Measurements from ENCODE around the gene GEMIN5.

Gene GEMIN5

DNA sequence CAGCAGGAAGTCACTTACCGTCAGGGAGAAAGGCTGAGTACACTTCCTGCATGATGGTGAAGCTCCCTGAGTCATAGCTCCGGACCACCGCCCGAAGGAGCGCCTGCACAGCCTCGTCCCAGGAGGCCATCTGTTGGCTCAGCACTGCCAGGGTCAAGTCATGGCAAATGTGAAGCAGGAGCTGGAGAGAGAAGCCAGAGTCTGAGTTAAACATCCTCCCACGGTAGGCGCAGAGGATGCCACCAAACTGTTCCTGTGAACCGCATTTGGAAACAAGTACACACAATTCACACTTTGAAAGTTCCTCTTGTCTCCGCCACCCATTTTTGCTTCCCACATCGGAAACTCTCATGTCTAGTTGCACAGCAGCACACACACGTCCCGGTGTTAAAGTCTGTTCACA is 45.6 kb downstream of the GEMIN5 start:
- no peak for DNase-seq (ENCODE audit: low read depth)

DNA sequence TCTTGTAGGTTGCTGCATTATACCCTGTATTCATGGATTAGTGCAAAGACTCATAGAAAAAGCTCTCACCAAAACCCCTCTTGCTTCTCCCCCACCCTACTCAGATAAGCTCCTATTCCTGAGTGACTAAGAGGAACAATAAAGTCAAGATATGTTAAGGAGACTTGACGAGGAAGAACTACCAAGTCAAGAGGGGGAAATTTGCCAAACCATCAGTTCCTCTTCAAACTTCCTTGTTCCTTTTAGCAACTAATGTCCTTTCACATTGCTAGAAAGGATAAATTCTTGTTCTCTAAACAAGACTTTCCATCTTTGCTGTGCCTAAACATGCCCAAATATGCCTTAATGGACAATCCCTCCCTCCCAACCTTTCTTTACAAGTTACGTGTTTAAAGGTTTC is 52.6 kb downstream of the GEMIN5 start:
- no peak for DNase-seq (ENCODE audit: low read depth)

DNA sequence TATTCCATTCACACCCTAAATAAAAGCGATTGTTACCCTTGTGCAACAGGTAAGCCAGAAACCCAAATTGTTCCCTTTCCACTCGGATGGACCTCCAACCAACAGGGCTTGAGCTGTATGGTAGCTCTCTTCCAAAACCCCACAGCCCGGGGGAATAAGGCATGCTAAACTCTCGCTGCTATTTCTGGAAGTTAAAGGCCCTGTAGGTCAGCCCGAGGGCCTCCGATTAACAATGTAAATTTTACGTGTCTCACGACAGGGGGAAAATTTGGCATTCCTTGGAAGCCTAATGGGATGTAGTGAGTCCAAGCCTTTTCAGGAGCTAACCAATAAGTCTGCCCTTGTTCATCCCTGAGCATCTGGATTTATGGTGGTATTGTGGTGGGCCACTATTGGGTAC is 53.6 kb downstream of the GEMIN5 start:
- DNase-seq (ENCODE audit: low read depth) = no peak

DNA sequence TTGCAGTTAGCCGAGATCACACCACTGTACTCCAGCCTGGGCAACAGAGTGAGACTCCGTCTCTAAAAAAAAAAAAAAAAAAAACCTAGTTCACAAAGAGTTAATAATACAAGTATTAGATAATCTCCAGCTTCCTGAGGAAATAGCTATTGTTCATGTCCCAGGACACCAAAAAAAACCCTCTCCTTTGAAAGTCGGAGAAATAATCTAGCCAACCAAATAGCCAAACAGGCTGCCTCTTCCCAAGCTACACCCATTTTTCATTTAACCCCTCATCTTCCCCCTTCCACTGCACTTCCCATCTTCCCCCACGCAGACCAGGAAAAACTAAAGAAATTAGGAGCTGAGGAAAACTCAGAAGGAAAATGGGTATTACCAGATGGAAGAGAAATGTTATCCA is 56.0 kb downstream of the GEMIN5 start:
- DNase-seq (ENCODE audit: low read depth) = no peak

DNA sequence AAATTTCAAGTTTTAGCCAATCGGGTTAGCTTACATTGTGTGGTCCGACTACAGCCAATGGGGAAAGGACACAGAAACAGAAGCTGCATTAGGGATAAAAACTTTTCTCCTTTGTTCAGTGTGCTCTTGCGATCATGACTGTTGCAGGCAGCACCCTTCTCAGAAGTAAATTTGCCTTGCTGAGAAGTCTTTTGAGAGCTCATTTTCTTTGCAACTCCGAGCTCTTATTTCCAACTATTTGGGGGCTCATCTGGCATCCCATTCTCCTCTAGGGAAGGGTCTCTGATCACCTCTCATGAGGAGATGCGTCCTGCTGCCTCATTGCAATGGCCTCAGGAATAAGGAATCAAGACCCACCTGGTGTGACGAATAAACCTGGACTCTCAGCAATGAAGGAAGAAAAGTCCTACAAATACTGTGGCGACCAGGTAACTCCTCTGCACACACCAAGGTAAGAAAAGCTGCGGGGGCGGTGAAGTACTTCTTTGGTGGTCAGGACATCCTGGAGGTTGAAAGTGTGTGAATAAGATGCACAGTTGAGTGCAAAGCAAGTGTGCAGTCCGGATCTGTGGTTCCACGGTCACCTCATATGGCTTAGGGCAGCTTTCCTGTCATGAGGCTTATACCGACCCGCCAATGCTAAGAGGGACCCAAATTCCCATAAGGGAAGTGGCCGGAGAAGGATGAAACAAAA is 59.2 kb downstream of the GEMIN5 start:
- DNase-seq (ENCODE audit: low read depth) = no peak

DNA sequence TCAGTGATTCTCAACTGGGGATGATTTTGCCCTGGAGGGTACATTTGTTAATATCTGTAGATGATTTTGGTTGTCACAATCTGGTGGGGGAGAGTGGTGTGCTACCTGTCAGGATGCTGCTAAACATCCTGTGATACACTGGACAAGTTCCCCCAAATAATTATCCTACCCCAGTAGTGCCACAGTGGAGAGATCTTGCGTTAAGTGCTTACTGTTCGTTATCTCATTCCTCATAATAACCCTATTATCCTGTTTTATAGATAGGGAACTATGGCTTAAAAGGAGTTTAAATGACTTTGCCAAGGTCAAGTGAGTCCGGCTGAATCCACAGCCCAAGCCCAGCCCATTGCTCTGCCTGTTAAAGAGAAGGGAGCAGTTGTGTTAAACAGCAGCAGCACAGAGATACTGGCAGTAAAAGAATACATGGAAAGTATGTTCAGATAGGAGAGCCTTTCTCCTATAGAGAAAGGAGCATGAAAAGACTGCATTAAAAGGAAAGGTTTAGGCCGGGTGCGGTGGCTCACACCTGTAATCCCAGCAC is 64.2 kb downstream of the GEMIN5 start:
- DNase-seq (ENCODE audit: low read depth) = no peak

DNA sequence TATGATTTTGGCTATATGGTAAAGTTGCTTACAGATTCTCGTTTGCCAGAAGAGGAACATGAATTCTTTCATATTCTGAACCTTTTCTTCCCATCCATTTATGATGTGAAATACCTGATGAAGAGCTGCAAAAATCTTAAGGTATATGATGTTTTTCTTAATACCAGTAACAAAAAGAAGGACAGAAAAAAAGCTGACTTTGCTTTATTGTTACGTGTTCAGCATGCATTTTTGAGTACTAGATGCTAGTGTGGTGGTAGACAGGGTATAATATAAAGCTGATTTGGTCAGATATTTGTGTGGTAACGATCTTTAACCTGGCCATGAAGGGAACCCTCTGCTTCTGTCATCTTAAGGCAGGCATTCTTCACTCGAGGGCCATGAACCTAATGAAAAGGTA is 66.3 kb downstream of the GEMIN5 start:
- no peak for DNase-seq (ENCODE audit: low read depth)

DNA sequence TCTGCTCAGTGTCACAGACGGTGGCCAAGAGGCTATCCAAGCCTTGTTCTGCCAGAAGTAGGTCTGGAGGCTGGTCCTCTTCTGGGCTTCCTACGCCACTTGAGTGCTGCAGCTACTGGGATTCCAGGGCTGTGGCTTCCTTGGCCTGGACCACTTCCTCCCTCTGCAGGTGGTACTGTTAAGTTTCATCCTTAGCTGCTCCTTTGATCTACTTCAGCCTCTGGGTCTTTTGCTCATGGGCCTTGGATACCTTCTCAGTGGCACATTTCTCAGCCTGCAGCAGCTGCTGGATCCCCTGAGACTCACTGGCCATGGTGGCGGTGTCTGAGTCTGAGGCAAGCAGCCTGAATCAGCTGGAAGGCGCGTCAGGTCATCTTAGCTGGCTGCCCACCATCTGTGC is 69.3 kb downstream of the GEMIN5 start:
- DNase-seq (ENCODE audit: low read depth) = no peak

DNA sequence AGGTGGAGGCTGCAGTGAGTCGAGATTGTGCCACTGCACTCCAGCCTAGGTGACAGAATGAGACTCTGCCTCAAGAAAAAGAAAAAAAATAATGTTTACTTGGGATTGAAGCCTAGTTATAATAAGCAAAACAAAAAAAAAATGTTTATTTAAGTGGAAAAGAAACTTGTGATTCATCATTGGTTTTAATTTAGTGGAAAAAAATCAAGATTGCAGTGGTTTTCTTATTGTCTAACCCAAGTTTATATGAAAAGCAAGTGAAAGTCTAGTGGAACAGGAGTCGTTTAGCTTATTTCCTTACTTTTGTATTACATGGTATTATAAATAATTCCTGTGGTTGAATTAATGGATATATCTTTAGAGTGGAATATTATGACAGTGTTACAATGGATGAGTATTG is 71.2 kb downstream of the GEMIN5 start:
- DNase-seq (ENCODE audit: low read depth) = no peak

DNA sequence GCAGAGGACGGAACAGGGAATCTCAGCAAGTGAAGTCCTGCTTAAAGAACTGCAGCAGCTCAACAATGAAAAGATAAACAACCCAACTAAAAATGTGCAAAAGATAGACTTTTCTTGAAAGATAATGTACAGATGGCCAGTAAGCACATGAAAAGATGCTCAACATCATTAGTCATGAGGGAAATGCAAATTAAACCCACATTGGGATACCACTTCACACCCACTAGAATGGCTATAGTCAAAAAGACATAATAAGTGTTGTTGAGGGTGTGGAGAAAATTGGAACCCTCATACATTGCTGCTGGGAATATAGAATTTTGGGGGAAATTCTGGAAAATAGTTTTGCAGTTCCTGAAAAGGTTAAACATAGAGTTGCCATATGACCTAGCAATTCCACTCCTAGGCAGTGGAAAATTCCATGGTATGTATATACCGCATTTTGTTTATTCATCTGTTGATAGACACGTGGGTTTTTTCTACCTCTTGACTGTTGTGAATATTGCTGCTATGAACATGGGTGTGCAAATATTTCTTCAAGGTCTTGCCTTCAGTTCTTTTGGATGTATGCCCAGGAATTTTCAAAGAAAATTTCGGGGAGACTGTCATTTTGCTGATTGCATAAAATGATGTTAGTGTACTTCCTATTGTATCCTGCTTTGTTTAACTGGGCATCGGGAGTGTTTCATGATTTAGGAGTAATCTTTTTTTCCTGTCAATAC is 72.4 kb downstream of the GEMIN5 start:
- DNase-seq (ENCODE audit: low read depth) = no peak

DNA sequence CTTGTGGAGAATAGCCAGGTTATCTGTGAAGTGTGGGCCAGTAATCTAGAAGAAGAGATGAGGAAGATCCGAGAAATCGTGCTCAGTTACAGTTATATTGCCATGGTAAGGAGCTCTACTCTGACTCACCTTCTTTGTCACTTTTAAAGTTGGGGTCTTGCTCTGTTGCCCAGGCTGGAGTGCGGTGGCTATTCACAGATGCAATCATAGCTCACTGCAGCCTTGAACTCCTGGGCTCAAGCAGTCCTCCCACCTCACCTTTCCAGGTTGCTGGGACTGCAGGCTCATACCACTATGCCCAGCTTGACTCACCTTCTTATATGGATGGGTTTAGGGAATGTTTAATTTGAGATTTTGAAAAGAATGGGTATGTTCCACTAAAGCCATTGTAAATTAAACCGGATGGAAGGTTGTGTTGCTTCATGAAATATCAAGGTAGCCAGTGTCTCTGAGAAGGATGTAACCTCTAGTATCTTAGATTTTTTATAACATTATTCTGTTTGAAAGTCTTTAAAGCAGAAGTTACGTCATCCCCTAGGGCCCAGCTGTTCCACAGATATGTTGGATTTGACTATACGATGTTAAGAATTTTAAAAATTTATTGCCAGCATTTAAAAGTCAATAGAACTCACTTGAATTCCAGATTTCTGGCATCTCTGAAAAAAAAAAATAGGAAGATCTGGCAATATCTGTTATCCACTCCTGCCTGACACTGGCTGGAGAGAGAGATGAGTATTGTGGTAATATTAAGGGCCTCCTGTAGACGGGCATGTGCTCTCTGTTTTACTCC is 74.5 kb downstream of the GEMIN5 start:
- no peak for DNase-seq (ENCODE audit: low read depth)

DNA sequence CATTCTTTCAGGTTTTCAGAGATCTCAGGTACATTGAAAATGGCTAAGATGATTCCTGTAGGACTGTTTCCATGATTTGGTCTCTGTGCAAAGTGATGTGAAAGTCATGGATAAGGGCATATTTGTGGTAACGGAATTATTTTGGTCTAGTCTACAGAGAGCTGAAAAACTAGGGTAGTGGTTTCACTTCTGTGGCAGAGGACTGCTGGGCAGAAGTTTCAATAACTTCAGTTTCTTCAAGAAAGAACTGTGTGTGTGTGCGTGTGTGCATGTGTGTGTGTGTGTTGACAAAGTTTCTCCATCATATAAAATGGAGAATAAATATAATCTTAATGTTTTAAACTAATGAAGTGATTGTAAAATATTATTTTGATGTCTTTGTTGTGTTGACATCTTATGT is 75.2 kb downstream of the GEMIN5 start:
- no peak for DNase-seq (ENCODE audit: low read depth)

DNA sequence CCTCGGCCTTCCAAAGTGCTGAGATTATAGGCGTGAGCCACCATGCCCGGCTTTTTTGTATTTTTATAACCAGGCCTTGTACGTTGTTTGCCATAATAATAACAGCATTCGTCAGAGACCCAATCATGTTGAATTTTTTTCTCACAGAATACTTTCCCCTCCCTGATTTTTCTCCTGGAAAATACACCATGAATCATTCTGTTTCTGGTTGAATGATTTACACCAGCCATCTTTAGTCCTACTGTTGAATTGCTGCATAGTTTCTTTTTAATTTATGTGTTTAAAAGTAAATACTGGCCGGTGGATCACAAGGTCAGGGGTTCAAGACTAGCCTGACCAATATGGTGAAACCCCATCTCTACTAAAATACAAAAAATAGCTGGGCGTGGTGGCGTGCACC is 76.1 kb downstream of the GEMIN5 start:
- no peak for DNase-seq (ENCODE audit: low read depth)

DNA sequence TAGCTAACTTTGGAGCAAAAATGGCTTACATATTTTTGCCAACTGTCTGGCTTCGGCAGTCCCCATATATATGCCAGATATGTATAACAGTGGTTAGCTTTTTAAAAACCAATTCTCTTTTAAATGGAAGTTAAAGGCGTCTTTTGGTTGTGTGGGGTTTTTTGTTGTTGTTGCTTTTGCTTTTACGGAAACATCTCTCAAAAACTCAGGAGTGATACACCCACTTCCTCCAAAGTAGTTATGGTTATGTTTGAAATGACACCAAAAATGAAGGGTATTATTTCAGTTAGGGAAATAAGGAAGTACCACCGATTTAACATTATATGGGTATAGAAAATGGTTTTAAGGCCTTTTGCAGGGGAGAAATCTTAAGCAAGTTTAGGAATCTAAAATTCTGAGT is 77.2 kb downstream of the GEMIN5 start:
- DNase-seq (ENCODE audit: low read depth) = no peak

DNA sequence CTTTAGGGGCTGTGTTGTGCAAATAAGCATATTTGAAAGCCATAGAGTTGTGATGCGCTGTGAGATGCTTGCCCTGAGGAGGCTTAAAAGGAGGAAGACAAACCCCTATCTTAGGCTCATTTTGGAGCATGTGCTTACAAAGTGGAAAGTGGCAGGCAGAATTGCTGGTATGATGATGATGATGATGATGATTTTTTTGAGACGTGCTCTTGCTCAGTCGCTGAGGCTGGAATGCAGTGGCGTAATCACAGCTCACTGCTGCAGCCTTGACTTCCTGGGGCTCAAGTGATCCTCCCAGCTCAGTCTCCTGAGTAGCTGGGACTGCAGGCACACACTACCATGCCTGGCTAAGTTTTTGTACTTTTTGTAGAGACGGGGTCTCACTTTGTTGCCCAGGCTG is 77.9 kb downstream of the GEMIN5 start:
- DNase-seq (ENCODE audit: low read depth) = no peak

DNA sequence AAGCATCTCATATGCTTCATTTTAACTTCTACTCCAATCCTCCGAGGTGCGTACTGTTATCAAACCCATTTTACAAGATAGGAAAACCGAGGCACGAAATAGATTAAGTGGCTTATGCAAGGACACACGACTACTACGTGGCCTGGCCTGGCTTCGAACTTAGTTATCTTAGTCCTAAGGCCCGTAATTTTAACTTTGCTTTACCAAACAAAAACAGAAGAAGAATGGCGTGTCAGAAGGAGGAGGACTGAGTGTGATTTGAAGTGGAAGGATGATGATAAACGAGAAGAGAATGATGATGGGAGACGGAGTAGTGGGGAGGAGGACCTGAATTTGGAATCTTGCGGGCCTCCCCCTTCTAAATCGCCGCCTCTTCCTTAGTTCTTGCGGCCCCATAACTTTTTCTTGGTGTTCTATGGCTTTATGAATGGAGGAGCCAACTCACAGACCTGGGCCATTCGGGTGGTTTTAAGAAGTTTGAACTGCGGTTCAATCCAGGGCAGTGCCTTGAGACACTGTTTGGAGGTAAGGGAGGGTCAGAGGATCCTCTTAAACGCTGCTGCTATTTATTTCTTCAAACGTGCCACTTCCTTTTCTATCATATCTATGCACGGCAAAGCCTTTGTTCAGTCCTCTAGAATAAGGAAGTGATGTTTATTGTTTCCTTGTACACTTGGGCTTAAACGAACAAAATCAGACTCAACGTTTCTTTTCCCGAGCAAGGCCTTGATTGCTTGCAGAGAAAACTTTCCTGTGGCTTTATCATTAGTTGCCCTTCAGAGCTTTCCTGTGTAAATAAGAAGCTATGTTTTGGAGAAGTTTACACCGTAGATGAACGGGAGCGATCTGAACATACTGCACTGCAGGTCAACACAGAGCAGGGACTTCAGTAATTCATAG is 78.8 kb downstream of the GEMIN5 start:
- DNase-seq (ENCODE audit: low read depth) = no peak

DNA sequence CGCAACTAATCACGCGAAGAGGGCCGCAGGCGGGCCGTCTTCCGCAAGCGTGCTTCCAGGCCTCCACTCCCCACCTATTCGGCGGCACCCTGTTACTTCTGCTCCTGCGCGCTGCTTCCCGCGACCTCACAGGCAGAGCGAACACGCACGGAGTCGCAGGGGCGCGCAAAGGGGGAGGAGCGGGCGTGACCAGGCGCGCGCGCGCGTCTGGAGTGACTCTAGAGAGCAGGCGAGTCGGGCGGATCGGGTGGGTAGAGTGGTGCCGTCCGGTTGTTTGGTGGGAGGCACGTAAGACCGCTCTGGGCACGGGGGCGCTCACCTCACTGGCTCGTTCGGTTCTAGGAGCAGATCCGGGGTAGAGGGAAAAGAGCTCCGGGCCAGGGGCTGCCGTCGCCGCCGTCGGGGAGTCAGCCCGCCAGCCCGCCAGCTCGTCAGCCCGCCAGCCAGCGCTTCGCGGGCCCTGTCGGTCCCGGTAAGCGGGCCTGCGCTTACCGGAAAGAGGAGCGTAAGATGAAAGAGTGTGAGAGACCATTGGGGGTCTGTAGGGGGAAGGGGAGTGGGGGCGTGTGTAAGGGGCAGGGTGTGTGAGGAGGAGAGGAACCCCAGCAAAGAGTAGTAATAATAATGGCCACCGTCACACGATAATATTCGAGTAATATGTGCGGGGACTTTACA is 79.6 kb downstream of the GEMIN5 start, which contains the start of gene CNOT8:
Gene CNOT8, plus strand, starts transcription at position 331 of the 675 bp plus-strand sequence. CDS start 4,652 bp downstream, outside the sequence.
- DNase-seq (ENCODE audit: low read depth) = peak; percentile 97

DNA sequence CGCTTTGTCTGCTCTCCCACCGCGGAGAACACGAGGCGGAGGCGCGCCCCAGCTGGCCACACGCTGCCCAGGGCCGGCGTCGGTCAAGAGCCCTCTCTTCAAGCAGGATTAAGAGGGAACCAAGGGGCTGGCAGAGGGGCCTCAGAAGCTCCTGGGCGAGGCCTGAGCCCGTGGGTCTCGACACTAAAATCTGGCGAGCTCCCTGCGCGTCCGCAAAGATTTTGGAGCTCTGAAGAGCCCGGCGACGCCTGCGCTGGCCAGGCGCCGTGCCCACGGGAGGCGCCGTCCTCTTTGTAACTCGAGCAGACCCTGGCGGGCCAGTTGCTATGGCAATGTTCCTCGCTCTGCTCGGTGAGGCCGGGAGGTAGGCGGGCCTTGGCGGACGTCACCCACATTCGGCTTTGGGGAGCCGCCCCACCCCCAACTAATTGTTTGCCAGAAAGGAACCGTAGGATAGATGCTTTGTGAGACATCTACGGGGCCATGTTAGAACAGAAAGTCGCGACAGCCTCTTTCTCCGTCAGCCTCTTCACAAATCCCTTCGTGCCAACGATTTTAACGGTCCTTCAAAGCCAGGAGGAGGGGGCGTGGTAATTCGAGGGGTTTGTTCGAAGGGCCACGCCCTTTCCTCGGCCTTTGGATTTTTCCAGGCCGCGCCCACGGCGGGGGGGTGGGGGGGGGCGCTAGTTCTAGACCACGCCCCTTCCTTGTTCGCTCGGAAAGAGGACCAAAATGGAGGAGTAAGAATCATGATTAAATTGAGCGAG is 80.3 kb downstream of the GEMIN5 start:
- DNase-seq (ENCODE audit: low read depth) = peak; percentile 77

DNA sequence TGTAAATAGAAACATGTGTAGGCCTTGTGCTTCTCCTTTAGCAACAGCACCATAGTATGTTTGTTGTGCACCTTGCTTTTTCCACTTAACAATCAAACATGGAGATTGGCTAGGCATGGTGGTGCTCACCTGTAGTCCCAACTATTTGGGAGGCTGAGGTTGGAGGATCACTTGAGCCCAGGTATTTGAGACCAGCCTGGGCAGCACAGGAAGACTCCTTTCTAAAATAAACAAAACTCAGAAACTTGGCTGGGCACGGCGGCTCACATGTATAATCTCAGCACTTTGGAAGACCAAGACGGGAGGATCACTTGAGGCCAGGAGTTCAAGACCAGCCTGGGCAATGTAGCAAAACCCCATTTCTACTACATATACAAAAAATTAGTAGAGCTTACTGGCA is 86.7 kb downstream of the GEMIN5 start:
- no peak for DNase-seq (ENCODE audit: low read depth)
